ENCODE data around the gene EFCAB11. TPM values are rescaled to one million over a fixed set of nuclear protein-coding genes. Genes with fewer than 3 reads are reported as not detected.

The EFCAB11 gene
- total RNA-seq, 1 experiment from 2014 or later = 15.5 TPM

DNA sequence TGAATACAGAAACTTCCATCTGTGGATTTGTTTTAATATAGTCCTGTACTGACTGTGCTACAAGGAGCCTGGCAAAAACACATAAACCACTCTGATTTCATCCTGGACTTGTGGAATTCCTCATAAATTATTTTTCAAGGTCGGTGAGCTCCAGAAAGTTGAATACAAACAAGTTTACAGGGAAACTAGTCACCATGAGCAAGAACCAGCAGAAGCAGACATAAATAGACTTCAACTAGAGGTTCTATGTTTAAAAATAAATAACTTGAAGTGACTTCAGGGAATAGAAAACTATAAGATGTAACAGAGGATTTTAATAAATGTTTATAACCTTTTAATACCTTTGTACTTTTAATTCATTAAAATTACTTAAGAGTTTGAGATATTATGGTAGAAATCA, 63.5 kb downstream of the EFCAB11 start (continued):
- TF ChIP-seq MXD4 (CRISPR knock-in tag; IDR thresholded peaks at IDR 0.05; ENCODE audit: borderline replicate concordance) = no peak

DNA sequence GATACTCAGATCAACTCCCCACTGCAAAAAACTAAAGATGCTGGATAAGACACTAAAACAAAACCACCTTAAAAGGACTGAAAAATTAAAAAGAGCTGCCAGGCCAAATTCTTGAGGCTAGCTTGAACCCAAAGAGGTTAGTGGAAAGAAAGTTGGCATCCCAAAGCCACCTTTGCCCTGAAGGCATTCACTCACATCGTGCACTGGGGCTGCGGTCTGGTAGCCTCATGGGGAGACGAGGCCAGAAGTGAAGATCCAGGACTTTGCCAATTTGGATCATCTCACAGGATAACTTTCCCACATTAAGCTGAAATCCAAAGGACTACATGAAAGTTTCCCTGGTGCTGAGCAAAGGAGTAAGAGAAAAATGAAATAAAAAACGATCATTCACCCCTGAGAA, 63.9 kb downstream of the EFCAB11 start:
- Mint-ChIP-seq H3K4me3 (no peak overlapping the region), H3K4me1 (no peaks in the 10 kb centered on the region), H3K27me3 (ENCODE audit: low read depth) (no peaks in the 10 kb centered on the region), H3K9me3 (peaks cover 4% of the 10 kb centered on the region; the same call in 1 of the 2 replicates), H3K36me3 (peaks cover 2% of the 10 kb centered on the region; the same call in 1 of the 2 replicates), H3K27ac (no peak overlapping the region)
- DNase-seq (ENCODE audit: low spot score) (no peak), ATAC-seq (no peak)
- ChIA-PET POLR2A (no interaction called here), CTCF (interaction anchor here (1.6 kb wide), 1 partner anchor 9 kb away, joined by 4 read pairs; no protein-coding TSS in a partner anchor)
- no peak for TF ChIP-seq MYBL2 (CRISPR knock-in tag; IDR thresholded peaks at IDR 0.05)
- no peak for TF ChIP-seq TEAD4 (CRISPR knock-in tag; IDR thresholded peaks at IDR 0.05)
- no peak for TF ChIP-seq GABPB1 (CRISPR knock-in tag; IDR thresholded peaks at IDR 0.05)
- TF ChIP-seq, protein P1, sequence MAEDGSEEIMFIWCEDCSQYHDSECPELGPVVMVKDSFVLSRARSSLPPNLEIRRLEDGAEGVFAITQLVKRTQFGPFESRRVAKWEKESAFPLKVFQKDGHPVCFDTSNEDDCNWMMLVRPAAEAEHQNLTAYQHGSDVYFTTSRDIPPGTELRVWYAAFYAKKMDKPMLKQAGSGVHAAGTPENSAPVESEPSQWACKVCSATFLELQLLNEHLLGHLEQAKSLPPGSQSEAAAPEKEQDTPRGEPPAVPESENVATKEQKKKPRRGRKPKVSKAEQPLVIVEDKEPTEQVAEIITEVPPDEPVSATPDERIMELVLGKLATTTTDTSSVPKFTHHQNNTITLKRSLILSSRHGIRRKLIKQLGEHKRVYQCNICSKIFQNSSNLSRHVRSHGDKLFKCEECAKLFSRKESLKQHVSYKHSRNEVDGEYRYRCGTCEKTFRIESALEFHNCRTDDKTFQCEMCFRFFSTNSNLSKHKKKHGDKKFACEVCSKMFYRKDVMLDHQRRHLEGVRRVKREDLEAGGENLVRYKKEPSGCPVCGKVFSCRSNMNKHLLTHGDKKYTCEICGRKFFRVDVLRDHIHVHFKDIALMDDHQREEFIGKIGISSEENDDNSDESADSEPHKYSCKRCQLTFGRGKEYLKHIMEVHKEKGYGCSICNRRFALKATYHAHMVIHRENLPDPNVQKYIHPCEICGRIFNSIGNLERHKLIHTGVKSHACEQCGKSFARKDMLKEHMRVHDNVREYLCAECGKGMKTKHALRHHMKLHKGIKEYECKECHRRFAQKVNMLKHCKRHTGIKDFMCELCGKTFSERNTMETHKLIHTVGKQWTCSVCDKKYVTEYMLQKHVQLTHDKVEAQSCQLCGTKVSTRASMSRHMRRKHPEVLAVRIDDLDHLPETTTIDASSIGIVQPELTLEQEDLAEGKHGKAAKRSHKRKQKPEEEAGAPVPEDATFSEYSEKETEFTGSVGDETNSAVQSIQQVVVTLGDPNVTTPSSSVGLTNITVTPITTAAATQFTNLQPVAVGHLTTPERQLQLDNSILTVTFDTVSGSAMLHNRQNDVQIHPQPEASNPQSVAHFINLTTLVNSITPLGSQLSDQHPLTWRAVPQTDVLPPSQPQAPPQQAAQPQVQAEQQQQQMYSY (CRISPR knock-in tag; IDR thresholded peaks at IDR 0.05) = no peak
- TF ChIP-seq SMAD3 (CRISPR knock-in tag; IDR thresholded peaks at IDR 0.05; ENCODE audit: borderline replicate concordance) = no peak
- TF ChIP-seq, protein P2, sequence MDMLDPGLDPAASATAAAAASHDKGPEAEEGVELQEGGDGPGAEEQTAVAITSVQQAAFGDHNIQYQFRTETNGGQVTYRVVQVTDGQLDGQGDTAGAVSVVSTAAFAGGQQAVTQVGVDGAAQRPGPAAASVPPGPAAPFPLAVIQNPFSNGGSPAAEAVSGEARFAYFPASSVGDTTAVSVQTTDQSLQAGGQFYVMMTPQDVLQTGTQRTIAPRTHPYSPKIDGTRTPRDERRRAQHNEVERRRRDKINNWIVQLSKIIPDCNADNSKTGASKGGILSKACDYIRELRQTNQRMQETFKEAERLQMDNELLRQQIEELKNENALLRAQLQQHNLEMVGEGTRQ (CRISPR knock-in tag; IDR thresholded peaks at IDR 0.05) = no peak
- no peak for TF ChIP-seq ZNF423 (CRISPR knock-in tag; IDR thresholded peaks at IDR 0.05)
- TF ChIP-seq NFE2L1 (CRISPR knock-in tag; IDR thresholded peaks at IDR 0.05) = no peak
- TF ChIP-seq JAZF1 (CRISPR knock-in tag; IDR thresholded peaks at IDR 0.05) = no peak
- TF ChIP-seq PRRX2 (CRISPR knock-in tag; IDR thresholded peaks at IDR 0.05) = no peak
- TF ChIP-seq, protein P3, sequence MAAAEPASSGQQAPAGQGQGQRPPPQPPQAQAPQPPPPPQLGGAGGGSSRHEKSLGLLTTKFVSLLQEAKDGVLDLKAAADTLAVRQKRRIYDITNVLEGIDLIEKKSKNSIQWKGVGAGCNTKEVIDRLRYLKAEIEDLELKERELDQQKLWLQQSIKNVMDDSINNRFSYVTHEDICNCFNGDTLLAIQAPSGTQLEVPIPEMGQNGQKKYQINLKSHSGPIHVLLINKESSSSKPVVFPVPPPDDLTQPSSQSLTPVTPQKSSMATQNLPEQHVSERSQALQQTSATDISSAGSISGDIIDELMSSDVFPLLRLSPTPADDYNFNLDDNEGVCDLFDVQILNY (CRISPR knock-in tag; IDR thresholded peaks at IDR 0.05) = no peak
- TF ChIP-seq, protein P4, sequence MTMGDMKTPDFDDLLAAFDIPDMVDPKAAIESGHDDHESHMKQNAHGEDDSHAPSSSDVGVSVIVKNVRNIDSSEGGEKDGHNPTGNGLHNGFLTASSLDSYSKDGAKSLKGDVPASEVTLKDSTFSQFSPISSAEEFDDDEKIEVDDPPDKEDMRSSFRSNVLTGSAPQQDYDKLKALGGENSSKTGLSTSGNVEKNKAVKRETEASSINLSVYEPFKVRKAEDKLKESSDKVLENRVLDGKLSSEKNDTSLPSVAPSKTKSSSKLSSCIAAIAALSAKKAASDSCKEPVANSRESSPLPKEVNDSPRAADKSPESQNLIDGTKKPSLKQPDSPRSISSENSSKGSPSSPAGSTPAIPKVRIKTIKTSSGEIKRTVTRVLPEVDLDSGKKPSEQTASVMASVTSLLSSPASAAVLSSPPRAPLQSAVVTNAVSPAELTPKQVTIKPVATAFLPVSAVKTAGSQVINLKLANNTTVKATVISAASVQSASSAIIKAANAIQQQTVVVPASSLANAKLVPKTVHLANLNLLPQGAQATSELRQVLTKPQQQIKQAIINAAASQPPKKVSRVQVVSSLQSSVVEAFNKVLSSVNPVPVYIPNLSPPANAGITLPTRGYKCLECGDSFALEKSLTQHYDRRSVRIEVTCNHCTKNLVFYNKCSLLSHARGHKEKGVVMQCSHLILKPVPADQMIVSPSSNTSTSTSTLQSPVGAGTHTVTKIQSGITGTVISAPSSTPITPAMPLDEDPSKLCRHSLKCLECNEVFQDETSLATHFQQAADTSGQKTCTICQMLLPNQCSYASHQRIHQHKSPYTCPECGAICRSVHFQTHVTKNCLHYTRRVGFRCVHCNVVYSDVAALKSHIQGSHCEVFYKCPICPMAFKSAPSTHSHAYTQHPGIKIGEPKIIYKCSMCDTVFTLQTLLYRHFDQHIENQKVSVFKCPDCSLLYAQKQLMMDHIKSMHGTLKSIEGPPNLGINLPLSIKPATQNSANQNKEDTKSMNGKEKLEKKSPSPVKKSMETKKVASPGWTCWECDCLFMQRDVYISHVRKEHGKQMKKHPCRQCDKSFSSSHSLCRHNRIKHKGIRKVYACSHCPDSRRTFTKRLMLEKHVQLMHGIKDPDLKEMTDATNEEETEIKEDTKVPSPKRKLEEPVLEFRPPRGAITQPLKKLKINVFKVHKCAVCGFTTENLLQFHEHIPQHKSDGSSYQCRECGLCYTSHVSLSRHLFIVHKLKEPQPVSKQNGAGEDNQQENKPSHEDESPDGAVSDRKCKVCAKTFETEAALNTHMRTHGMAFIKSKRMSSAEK (CRISPR knock-in tag; IDR thresholded peaks at IDR 0.05; ENCODE audit: borderline replicate concordance) = no peak
- TF ChIP-seq RORB (CRISPR knock-in tag; IDR thresholded peaks at IDR 0.05) = no peak
- TF ChIP-seq NR1H2 (CRISPR knock-in tag; IDR thresholded peaks at IDR 0.05) = no peak
- TF ChIP-seq SMAD4 (CRISPR knock-in tag; IDR thresholded peaks at IDR 0.05) = no peak
- TF ChIP-seq RELA (CRISPR knock-in tag; IDR thresholded peaks at IDR 0.05; ENCODE audit: borderline replicate concordance) = no peak
- TF ChIP-seq, protein P5, sequence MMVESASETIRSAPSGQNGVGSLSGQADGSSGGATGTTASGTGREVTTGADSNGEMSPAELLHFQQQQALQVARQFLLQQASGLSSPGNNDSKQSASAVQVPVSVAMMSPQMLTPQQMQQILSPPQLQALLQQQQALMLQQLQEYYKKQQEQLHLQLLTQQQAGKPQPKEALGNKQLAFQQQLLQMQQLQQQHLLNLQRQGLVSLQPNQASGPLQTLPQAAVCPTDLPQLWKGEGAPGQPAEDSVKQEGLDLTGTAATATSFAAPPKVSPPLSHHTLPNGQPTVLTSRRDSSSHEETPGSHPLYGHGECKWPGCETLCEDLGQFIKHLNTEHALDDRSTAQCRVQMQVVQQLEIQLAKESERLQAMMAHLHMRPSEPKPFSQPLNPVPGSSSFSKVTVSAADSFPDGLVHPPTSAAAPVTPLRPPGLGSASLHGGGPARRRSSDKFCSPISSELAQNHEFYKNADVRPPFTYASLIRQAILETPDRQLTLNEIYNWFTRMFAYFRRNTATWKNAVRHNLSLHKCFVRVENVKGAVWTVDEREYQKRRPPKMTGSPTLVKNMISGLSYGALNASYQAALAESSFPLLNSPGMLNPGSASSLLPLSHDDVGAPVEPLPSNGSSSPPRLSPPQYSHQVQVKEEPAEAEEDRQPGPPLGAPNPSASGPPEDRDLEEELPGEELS (CRISPR knock-in tag; IDR thresholded peaks at IDR 0.05) = no peak
